IMR-90 (cell line): ENCODE measurements around the gene FTL. TPM values are rescaled to one million over a fixed set of nuclear protein-coding genes. Genes with fewer than 3 reads are reported as not detected.

Experiments used
- ATAC-seq: fragments of 200-7000 bp; cut with Tn5 transposase; 2 replicates; pipeline ENCODE4 v1.9.1; 2020; ENCODE audit warnings: low read depth, mild to moderate bottlenecking, moderate library complexity
- BruUV-seq: library from RNA; stranded (reverse); fragments of 400-500 nt; replicated peaks from 2 replicates; lab custom pipeline; 2021; lab: Mats Ljungman, UMichigan
- CTCF ChIA-PET: fragments of 300-600 bp; formaldehyde crosslinking; extraction: SDS; loops from one replicate; lab custom pipeline; 2021; ENCODE audit warnings: antibody characterized with exemption; lab: Yijun Ruan, JAX
- POLR2A ChIA-PET: fragments of 300-600 bp; sonication (Branson Sonifier 250); formaldehyde crosslinking; loops from one replicate; lab custom pipeline; 2022; ENCODE audit warnings: antibody characterized with exemption; ENCODE audit not compliant: unreplicated experiment; lab: Charles Lee
- DNase-seq: peaks from one replicate; pipeline ENCODE4 v3.0.0; 2013
- H2AFZ ChIP-seq: replicated peaks from 2 replicates; pipeline ENCODE3; 2013; ENCODE audit warnings: low read length, mild to moderate bottlenecking; ENCODE audit not compliant: poor library complexity
- H2AK5ac ChIP-seq: 2 replicates; pipeline ENCODE4 v1.6.1; 2013; ENCODE audit warnings: low read depth, low read length, inconsistent platforms
- H2AK9ac ChIP-seq: replicated peaks from 2 replicates; pipeline ENCODE3; 2013; ENCODE audit warnings: mild to moderate bottlenecking, low read depth, low read length, moderate library complexity; ENCODE audit not compliant: poor library complexity
- H2BK120ac ChIP-seq: 2 replicates; pipeline ENCODE4 v1.6.1; 2013; ENCODE audit warnings: low read depth, low read length, inconsistent platforms
- H2BK15ac ChIP-seq: 3 replicates; pipeline ENCODE4 v1.6.1; 2013; ENCODE audit warnings: low read depth, low read length, inconsistent platforms
- H2BK20ac ChIP-seq: 2 replicates; pipeline ENCODE4 v1.6.1; 2013; ENCODE audit warnings: low read depth, mild to moderate bottlenecking, inconsistent platforms, low read length, moderate library complexity
- H2BK5ac ChIP-seq: 2 replicates; pipeline ENCODE4 v1.6.1; 2013; ENCODE audit warnings: mild to moderate bottlenecking, low read depth, low read length, inconsistent platforms; ENCODE audit not compliant: poor library complexity, severe bottlenecking
- H3K14ac ChIP-seq: replicated peaks from 2 replicates; pipeline ENCODE4 v1.6.1; 2013; ENCODE audit warnings: low read depth, low read length, inconsistent platforms
- H3K18ac ChIP-seq: 2 replicates; pipeline ENCODE4 v1.6.1; 2013; ENCODE audit warnings: low read depth, low read length, control low read depth
- H3K23ac ChIP-seq: 2 replicates; pipeline ENCODE4 v1.6.1; 2013; ENCODE audit warnings: low read depth, low read length, inconsistent platforms
- H3K27ac ChIP-seq: 2 replicates; pipeline ENCODE4 v1.5.1; 2013; ENCODE audit warnings: mild to moderate bottlenecking, control low read depth, low read length; ENCODE audit not compliant: insufficient read depth
- H3K27me3 ChIP-seq: 2 replicates; pipeline ENCODE4 v1.6.1; 2013; ENCODE audit warnings: low read length; ENCODE audit not compliant: control insufficient read depth, insufficient read depth
- H3K36me3 ChIP-seq: 2 replicates; pipeline ENCODE4 v1.6.1; 2013; ENCODE audit warnings: low read length, mixed read lengths; ENCODE audit not compliant: control insufficient read depth, insufficient read depth
- H3K4ac ChIP-seq: 2 replicates; pipeline ENCODE4 v1.6.1; 2013; ENCODE audit warnings: low read depth, low read length, inconsistent platforms
- H3K4me1 ChIP-seq: 2 replicates; pipeline ENCODE4 v1.6.1; 2013; ENCODE audit warnings: low read length, mixed read lengths; ENCODE audit not compliant: control insufficient read depth, insufficient read depth
- H3K4me2 ChIP-seq: 2 replicates; pipeline ENCODE4 v1.6.1; 2013; ENCODE audit warnings: low read depth, mild to moderate bottlenecking, control low read depth, low read length, moderate library complexity
- H3K4me3 ChIP-seq: 2 replicates; pipeline ENCODE4 v1.5.1; 2013; ENCODE audit warnings: low read depth, mild to moderate bottlenecking, control low read depth, low read length, moderate library complexity; ENCODE audit not compliant: insufficient read depth
- H3K56ac ChIP-seq: 2 replicates; pipeline ENCODE4 v1.6.1; 2013; ENCODE audit warnings: low read length, inconsistent platforms; ENCODE audit not compliant: insufficient read depth; ENCODE audit errors: extremely low read depth
- H3K79me1 ChIP-seq, 2 experiments: 2 replicates each; pipeline ENCODE4 v1.6.1; 2013; ENCODE audit warnings: low read length in 2 of 2, inconsistent platforms in 1 of 2, low read depth in 1 of 2
- H3K9ac ChIP-seq: 2 replicates; pipeline ENCODE4 v1.6.1; 2013; ENCODE audit warnings: low read depth, low read length, control low read depth
- H3K9me1 ChIP-seq: 2 replicates; pipeline ENCODE4 v1.6.1; 2013; ENCODE audit warnings: low read length, inconsistent platforms; ENCODE audit not compliant: insufficient read depth
- H3K9me3 ChIP-seq: 2 replicates; pipeline ENCODE4 v1.6.1; 2013; ENCODE audit warnings: low read length; ENCODE audit not compliant: control insufficient read depth, insufficient read depth
- H4K20me1 ChIP-seq: 2 replicates; pipeline ENCODE4 v1.6.1; 2013; ENCODE audit warnings: low read length, inconsistent platforms; ENCODE audit not compliant: insufficient read depth
- H4K5ac ChIP-seq: 2 replicates; pipeline ENCODE4 v1.6.1; 2013; ENCODE audit warnings: mild to moderate bottlenecking, low read depth, low read length, control low read depth
- H4K8ac ChIP-seq, 2 experiments: 2 replicates each; pipeline ENCODE4 v1.6.1; 2013; ENCODE audit warnings: low read depth in 2 of 2, low read length in 2 of 2, control low read depth in 1 of 2, inconsistent platforms in 1 of 2
- H4K91ac ChIP-seq: 2 replicates; pipeline ENCODE4 v1.6.1; 2013; ENCODE audit warnings: low read depth, low read length, inconsistent platforms; ENCODE audit not compliant: insufficient read depth
- BHLHE40 ChIP-seq: fragments of 150-350 bp; IDR thresholded peaks from 2 replicates; pipeline ENCODE4 v1.6.1; 2016; ENCODE audit warnings: mild to moderate bottlenecking, low read depth, low read length
- CEBPB ChIP-seq: IDR thresholded peaks from 2 replicates; pipeline ENCODE4 v1.6.1; 2012; ENCODE audit warnings: low read depth, low read length, improper control_type of control experiment
- CHD1 ChIP-seq: IDR thresholded peaks from 2 replicates; pipeline ENCODE4 v1.6.1; 2012; ENCODE audit warnings: low read depth, low read length, improper control_type of control experiment
- FOS ChIP-seq: fragments of 150-350 bp; IDR thresholded peaks from 2 replicates; pipeline ENCODE4 v1.6.1; 2016; ENCODE audit warnings: low read depth, low read length
- MAFK ChIP-seq: IDR thresholded peaks from 2 replicates; pipeline ENCODE4 v1.6.1; 2012; ENCODE audit warnings: low read depth, low read length, improper control_type of control experiment
- MAZ ChIP-seq: IDR thresholded peaks from 2 replicates; pipeline ENCODE4 v1.6.1; 2012; ENCODE audit warnings: low read depth, mild to moderate bottlenecking, low read length, improper control_type of control experiment, moderate library complexity, borderline replicate concordance
- MXI1 ChIP-seq: IDR thresholded peaks from 2 replicates; pipeline ENCODE4 v1.6.1; 2012; ENCODE audit warnings: low read depth, mild to moderate bottlenecking, low read length, moderate library complexity, borderline replicate concordance
- NFE2L2 ChIP-seq: fragments of 150-350 bp; IDR thresholded peaks from 2 replicates; pipeline ENCODE4 v1.6.1; 2016; ENCODE audit warnings: low read depth, mild to moderate bottlenecking, low read length
- POLR2A ChIP-seq: IDR thresholded peaks from 2 replicates; pipeline ENCODE4 v1.6.1; 2012; ENCODE audit warnings: mild to moderate bottlenecking, low read depth, low read length
- RAD21 ChIP-seq: IDR thresholded peaks from 2 replicates; pipeline ENCODE4 v1.6.1; 2012; ENCODE audit warnings: low read length, improper control_type of control experiment
- RCOR1 ChIP-seq: IDR thresholded peaks from 2 replicates; pipeline ENCODE4 v1.6.1; 2012; ENCODE audit warnings: mild to moderate bottlenecking, low read length, improper control_type of control experiment; ENCODE audit not compliant: insufficient replicate concordance
- SMC3 ChIP-seq: fragments of 150-350 bp; IDR thresholded peaks from 2 replicates; pipeline ENCODE4 v1.6.1; 2016; ENCODE audit warnings: low read depth, mild to moderate bottlenecking, antibody characterized with exemption, low read length, moderate library complexity
- WGBS, 2 experiments: methylation state at CpG; one replicate each; pipeline versions ENCODE4 v1.1.5 to v1.1.7; 2013; ENCODE audit warnings: missing lambda C conversion rate in 2 of 2; ENCODE audit not compliant: insufficient read length in 1 of 2; ENCODE audit errors: extremely low coverage in 2 of 2; 5-methylcytosine and 5-hydroxymethylcytosine counted together
- dilution Hi-C: fragments of 300-500 bp; cut with HindIII; formaldehyde crosslinking; loops from one replicate; pipeline ENCODE4 v1.14.3; 2018; ENCODE audit warnings: low sequenced_read_pairs; ENCODE audit not compliant: unreplicated experiment
- in situ Hi-C: fragments of 300-500 bp; cut with MboI; formaldehyde crosslinking; loops from 3 replicates; pipeline ENCODE4 v1.14.3; 2019; ENCODE audit warnings: low sequenced_read_pairs, inconsistent platforms, mixed read lengths
- intact Hi-C: fragments of 100-400 bp; cut with micrococcal nuclease; formaldehyde crosslinking; loops from 2 replicates; pipeline ENCODE4 v1.10.0; 2022
- polyA plus RNA-seq, 3 experiments: library from polyadenylated mRNA; depleted of rRNA; stranded (reverse); fragments of >200 nt; gene quantifications; 2 replicates each; pipeline ENCODE4 v1.2.3, GENCODE V29; 2012; ENCODE audit warnings: low replicate concordance in 1 of 3
- total RNA-seq: library from RNA; depleted of rRNA; stranded (reverse); fragments of >200 nt; gene quantifications from 2 replicates; pipeline ENCODE4 v1.2.3, GENCODE V29; 2012
- TF ChIP-seq, protein P1 (sequence below): fragments of 150-350 bp; IDR thresholded peaks from 2 replicates; pipeline ENCODE4 v1.6.1; 2017; ENCODE audit warnings: mild to moderate bottlenecking, antibody characterized with exemption, low read length, low read depth
- TF ChIP-seq, protein P2 (sequence below): fragments of 150-350 bp; IDR thresholded peaks from 2 replicates; pipeline ENCODE4 v1.6.1; 2016; ENCODE audit warnings: low read depth, mild to moderate bottlenecking, low read length, moderate library complexity, borderline replicate concordance
- TF ChIP-seq, protein P3 (sequence below): conservative IDR thresholded peaks from 2 replicates; pipeline ENCODE4 v1.5.1; 2012; ENCODE audit warnings: mild to moderate bottlenecking, low read depth, low read length, improper control_type of control experiment

Gene FTL
- total and polyA plus RNA-seq, 2 of the 4 experiments (the other 2 are of a cell fraction) = 1,057 to 2,944 TPM

DNA sequence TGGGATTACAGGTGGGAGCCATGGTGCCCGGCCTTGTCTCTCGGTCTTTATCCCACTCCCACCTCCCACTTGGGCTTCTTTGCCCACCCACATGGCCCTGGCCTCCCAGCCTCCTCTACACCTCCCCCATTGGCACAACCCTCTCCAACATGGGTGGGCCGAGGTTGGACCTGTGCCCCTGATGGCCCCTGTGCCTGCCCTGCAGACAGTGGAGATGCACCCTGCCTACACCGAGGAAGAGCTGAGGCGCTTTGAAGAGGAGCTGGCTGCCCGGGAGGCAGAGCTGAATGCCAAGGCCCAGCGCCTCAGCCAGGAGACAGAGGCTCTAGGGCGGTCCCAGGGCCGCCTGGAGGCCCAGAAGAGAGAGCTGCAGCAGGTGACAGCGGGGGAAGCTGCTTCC is 44.2 kb upstream of the FTL start:
- H3K27ac ChIP-seq = no peak overlapping the region
- no peak overlapping the region for H4K5ac ChIP-seq
- TF ChIP-seq CHD1 (no peak), CEBPB (no peak), BHLHE40 (no peak), NFE2L2 (no peak), RCOR1 (no peak), FOS (no peak), MXI1 (no peak), MAZ (no peak), POLR2A (no peak), RAD21 (no peak), SMC3 (no peak), MAFK (no peak)
- TF ChIP-seq, protein P1, sequence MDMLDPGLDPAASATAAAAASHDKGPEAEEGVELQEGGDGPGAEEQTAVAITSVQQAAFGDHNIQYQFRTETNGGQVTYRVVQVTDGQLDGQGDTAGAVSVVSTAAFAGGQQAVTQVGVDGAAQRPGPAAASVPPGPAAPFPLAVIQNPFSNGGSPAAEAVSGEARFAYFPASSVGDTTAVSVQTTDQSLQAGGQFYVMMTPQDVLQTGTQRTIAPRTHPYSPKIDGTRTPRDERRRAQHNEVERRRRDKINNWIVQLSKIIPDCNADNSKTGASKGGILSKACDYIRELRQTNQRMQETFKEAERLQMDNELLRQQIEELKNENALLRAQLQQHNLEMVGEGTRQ = no peak
- TF ChIP-seq, protein P2, sequence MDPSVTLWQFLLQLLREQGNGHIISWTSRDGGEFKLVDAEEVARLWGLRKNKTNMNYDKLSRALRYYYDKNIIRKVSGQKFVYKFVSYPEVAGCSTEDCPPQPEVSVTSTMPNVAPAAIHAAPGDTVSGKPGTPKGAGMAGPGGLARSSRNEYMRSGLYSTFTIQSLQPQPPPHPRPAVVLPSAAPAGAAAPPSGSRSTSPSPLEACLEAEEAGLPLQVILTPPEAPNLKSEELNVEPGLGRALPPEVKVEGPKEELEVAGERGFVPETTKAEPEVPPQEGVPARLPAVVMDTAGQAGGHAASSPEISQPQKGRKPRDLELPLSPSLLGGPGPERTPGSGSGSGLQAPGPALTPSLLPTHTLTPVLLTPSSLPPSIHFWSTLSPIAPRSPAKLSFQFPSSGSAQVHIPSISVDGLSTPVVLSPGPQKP = no peak
- TF ChIP-seq, protein P3, sequence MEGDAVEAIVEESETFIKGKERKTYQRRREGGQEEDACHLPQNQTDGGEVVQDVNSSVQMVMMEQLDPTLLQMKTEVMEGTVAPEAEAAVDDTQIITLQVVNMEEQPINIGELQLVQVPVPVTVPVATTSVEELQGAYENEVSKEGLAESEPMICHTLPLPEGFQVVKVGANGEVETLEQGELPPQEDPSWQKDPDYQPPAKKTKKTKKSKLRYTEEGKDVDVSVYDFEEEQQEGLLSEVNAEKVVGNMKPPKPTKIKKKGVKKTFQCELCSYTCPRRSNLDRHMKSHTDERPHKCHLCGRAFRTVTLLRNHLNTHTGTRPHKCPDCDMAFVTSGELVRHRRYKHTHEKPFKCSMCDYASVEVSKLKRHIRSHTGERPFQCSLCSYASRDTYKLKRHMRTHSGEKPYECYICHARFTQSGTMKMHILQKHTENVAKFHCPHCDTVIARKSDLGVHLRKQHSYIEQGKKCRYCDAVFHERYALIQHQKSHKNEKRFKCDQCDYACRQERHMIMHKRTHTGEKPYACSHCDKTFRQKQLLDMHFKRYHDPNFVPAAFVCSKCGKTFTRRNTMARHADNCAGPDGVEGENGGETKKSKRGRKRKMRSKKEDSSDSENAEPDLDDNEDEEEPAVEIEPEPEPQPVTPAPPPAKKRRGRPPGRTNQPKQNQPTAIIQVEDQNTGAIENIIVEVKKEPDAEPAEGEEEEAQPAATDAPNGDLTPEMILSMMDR = no peak
- H2BK20ac ChIP-seq = no peak overlapping the region
- in situ Hi-C loops (no loop called here), dilution Hi-C loops (no loop called here), intact Hi-C loops (no loop called here)
- H3K9ac ChIP-seq = no peak overlapping the region
- no peak for ATAC-seq
- H4K91ac ChIP-seq = no peak overlapping the region
- ChIA-PET CTCF (no interaction called here), POLR2A (no interaction called here)
- no peak for DNase-seq
- no peak overlapping the region for H3K4me2 ChIP-seq
- H2BK120ac ChIP-seq = no peak overlapping the region
- no peaks in the 10 kb centered on the region; the same call in 1 of the 2 replicates for H4K20me1 ChIP-seq
- no peak overlapping the region for H3K23ac ChIP-seq
- no peak overlapping the region for H4K8ac ChIP-seq
- H3K4ac ChIP-seq = no peak overlapping the region
- H3K56ac ChIP-seq = no peak overlapping the region
- peaks cover 12% of the 10 kb centered on the region; the same call in 1 of the 2 replicates for H3K9me1 ChIP-seq
- BruUV-seq = no TSS peak
- no peaks in the 10 kb centered on the region for H3K27me3 ChIP-seq
- H2AK9ac ChIP-seq = no peak overlapping the region
- WGBS, 2 experiments = 97% methylated on average over 5 of the region's 10 CpGs; no CpG with 5 or more reads in 1 of the 2 experiments
- no peak overlapping the region for H2BK5ac ChIP-seq
- no peak overlapping the region for H2AFZ ChIP-seq
- peaks cover 7% of the 10 kb centered on the region; the same call in 1 of the 2 replicates for H3K4me1 ChIP-seq
- no peak overlapping the region for H3K18ac ChIP-seq
- 0 out of 4 replicates have a peak, but pooled peaks cover 0 to 8% of the 10 kb centered on the region in 2 experiments for H3K79me1 ChIP-seq
- H3K4me3 ChIP-seq = no peak overlapping the region
- H3K14ac ChIP-seq = no peak overlapping the region
- H3K9me3 ChIP-seq = no peaks in the 10 kb centered on the region
- peaks cover 46% of the 10 kb centered on the region for H3K36me3 ChIP-seq
- H2BK15ac ChIP-seq = no peak overlapping the region
- H2AK5ac ChIP-seq = no peak overlapping the region
